Smooth muscle cell (in vitro differentiated cells): ENCODE results near the gene SND1. TPM values are rescaled to one million over a fixed set of nuclear protein-coding genes. Genes with fewer than 3 reads are reported as not detected.

Experiments
- DNase-seq: peaks from one replicate; lab custom pipeline; 2025; ENCODE audit not compliant: unreplicated experiment; lab: John Stamatoyannopoulos, UW
- H2AFZ ChIP-seq: fragments of 200-600 bp; sonication (generic); 2 replicates; pipeline ENCODE4 v1.6.0; 2016; ENCODE audit warnings: antibody characterized with exemption, low read depth, mild to moderate bottlenecking
- H3F3A ChIP-seq: fragments of 200-600 bp; sonication (generic); 2 replicates; pipeline ENCODE4 v1.6.0; 2017; ENCODE audit warnings: antibody characterized with exemption, low read depth
- H3K27ac ChIP-seq: fragments of 200-600 bp; sonication (generic); 2 replicates; pipeline ENCODE4 v1.5.1; 2016; ENCODE audit warnings: low read depth, mild to moderate bottlenecking
- H3K27me3 ChIP-seq: fragments of 200-600 bp; sonication (generic); 2 replicates; pipeline ENCODE4 v1.6.1; 2016; ENCODE audit warnings: low read depth, mild to moderate bottlenecking
- H3K36me3 ChIP-seq: fragments of 200-600 bp; sonication (generic); 2 replicates; pipeline ENCODE4 v1.5.1; 2016; ENCODE audit warnings: low read depth
- H3K4me1 ChIP-seq: fragments of 200-600 bp; sonication (generic); 2 replicates; pipeline ENCODE4 v1.5.1; 2016; ENCODE audit warnings: low read depth
- H3K4me2 ChIP-seq: fragments of 200-600 bp; sonication (generic); 2 replicates; pipeline ENCODE4 v1.6.0; 2016; ENCODE audit warnings: mild to moderate bottlenecking
- H3K4me3 ChIP-seq: fragments of 200-600 bp; sonication (generic); 2 replicates; pipeline ENCODE4 v1.5.1; 2016; ENCODE audit warnings: mild to moderate bottlenecking
- H3K79me2 ChIP-seq: fragments of 200-600 bp; sonication (generic); 2 replicates; pipeline ENCODE4 v1.6.0; 2016; ENCODE audit warnings: low read depth, mild to moderate bottlenecking
- H3K9ac ChIP-seq: fragments of 200-600 bp; sonication (generic); 2 replicates; pipeline ENCODE4 v1.6.0; 2016; ENCODE audit warnings: low read depth
- H3K9me3 ChIP-seq: fragments of 200-600 bp; sonication (generic); replicated peaks from 2 replicates; pipeline ENCODE4 v1.5.1; 2016; ENCODE audit warnings: low read depth
- H4K20me1 ChIP-seq: fragments of 200-600 bp; sonication (generic); 2 replicates; pipeline ENCODE4 v1.6.0; 2016; ENCODE audit warnings: low read depth
- WGBS: methylation state at CpG from one replicate; pipeline ENCODE4 v1.1.7; 2016; ENCODE audit warnings: low lambda C conversion rate; 5-methylcytosine and 5-hydroxymethylcytosine counted together
- polyA plus RNA-seq: library from polyadenylated mRNA; unstranded; fragments of >200 nt; fragmentation: Nextera tagmentation; extraction: Ambion mirVana; gene quantifications from 2 replicates; pipeline ENCODE4 v1.2.1, GENCODE V29; 2016
- total RNA-seq: library from RNA; depleted of rRNA; stranded (reverse); fragments of >200 nt; gene quantifications from 2 replicates; pipeline ENCODE4 v1.2.3, GENCODE V29; 2014
- TF ChIP-seq, protein P1 (sequence below): fragments of 200-600 bp; sonication (generic); IDR thresholded peaks from 2 replicates; pipeline ENCODE4 v1.5.1; 2017; ENCODE audit warnings: borderline replicate concordance, mild to moderate bottlenecking, antibody characterized with exemption; ENCODE audit not compliant: insufficient read depth, poor library complexity, severe bottlenecking

SND1 gene
- total and polyA plus RNA-seq, 2 experiments from 2014 or later: 129 to 136 TPM

DNA sequence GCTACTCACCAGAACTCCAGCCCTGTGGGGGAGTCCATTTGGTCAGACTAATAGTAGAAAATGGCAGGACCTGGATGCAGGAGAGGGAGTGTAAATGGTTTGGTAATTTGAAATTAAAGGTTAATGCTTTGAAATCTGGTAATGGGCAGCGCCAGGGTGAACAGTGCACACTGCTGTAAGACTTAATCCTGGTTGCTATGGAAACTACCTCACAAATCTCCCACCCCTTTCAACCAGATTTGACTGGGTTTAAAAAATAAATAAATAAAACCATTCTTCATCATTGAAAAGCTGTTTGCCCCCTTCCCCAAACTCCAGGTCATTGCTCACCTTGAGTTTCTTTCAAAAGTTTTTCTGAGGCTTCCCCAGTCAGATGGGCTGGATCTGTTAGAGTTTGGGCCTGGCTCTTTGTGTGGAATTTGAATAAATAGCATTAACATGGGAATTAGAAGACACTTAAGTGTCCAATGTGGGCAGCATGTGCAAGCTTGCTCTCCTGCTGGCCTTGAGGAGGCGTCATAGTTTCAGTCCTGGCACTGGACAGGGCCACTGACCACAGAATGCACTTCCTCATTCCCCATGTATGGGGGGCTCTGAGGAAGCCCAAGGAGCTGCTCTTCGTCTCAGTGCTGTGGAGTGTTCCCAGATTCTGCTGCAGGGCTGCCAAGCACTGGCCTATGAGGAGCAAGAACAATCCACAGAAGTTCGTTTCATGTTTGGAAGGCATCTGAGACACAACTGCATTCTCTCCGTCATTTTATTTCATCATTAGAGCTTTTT is 288.6 kb downstream of the SND1 start:
- Histone ChIP-seq H3F3A (peaks cover 2% of the 10 kb centered on the region), H3K79me2 (peaks cover 14% of the 10 kb centered on the region), H2AFZ (no peak overlapping the region), H3K9me3 (no peaks in the 10 kb centered on the region), H3K4me1 (peaks cover 30% of the 10 kb centered on the region), H3K27me3 (no peaks in the 10 kb centered on the region), H3K27ac (no peak overlapping the region), H3K9ac (no peak overlapping the region), H3K4me3 (no peak overlapping the region), H4K20me1 (peaks cover 100% of the 10 kb centered on the region), H3K4me2 (no peak overlapping the region), H3K36me3 (no peaks in the 10 kb centered on the region)
- TF ChIP-seq, protein P1, sequence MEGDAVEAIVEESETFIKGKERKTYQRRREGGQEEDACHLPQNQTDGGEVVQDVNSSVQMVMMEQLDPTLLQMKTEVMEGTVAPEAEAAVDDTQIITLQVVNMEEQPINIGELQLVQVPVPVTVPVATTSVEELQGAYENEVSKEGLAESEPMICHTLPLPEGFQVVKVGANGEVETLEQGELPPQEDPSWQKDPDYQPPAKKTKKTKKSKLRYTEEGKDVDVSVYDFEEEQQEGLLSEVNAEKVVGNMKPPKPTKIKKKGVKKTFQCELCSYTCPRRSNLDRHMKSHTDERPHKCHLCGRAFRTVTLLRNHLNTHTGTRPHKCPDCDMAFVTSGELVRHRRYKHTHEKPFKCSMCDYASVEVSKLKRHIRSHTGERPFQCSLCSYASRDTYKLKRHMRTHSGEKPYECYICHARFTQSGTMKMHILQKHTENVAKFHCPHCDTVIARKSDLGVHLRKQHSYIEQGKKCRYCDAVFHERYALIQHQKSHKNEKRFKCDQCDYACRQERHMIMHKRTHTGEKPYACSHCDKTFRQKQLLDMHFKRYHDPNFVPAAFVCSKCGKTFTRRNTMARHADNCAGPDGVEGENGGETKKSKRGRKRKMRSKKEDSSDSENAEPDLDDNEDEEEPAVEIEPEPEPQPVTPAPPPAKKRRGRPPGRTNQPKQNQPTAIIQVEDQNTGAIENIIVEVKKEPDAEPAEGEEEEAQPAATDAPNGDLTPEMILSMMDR: no peak
- DNase-seq: no peak
- WGBS: 96% methylated on average over 5 of the region's 5 CpGs

DNA sequence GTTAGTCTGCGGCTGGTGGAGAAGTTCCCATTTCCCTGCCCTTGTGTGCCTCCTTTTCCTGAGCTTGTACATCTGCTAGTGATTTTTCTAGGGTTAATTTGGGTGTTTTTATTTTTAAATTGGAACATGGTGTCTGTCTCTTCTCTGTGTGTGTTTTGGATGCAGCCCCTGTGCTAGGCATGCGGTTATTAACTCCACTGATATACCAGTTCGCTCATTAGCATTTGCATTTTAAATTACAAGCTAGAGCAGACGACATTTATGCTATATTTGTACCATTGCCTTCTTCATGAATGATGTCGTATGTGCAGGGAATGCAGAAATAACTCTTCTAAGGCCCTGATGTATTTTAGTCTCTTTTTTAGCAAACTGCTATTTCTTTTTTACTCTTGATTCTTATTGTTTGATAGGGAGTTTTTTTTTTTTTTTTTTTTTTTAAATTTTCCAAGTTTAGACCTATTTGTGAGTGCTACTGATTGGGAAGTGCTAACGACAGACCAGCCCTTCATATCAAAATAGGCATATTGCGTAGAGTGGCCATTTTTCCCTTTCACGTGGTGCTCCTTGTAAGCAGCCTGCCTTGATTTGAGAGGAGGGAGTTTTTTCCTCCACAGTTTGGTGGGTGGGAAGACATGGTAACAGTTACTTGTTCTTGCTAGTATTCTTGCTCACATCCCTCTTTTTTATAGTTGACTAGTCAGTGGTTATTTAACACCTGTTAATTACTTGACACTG is 289.6 kb downstream of the SND1 start:
- Histone ChIP-seq H3F3A (peaks cover 2% of the 10 kb centered on the region), H3K79me2 (peaks cover 17% of the 10 kb centered on the region), H3K4me1 (peaks cover 30% of the 10 kb centered on the region), H2AFZ (no peak overlapping the region), H3K9me3 (no peaks in the 10 kb centered on the region), H3K36me3 (no peaks in the 10 kb centered on the region), H3K4me2 (no peak overlapping the region), H3K27me3 (no peaks in the 10 kb centered on the region), H3K9ac (no peak overlapping the region), H4K20me1 (peaks cover 100% of the 10 kb centered on the region), H3K4me3 (no peak overlapping the region), H3K27ac (no peak overlapping the region)
- 96% methylated on average over 8 of the region's 8 CpGs for WGBS
- TF ChIP-seq, protein P1: no peak
- no peak for DNase-seq

DNA sequence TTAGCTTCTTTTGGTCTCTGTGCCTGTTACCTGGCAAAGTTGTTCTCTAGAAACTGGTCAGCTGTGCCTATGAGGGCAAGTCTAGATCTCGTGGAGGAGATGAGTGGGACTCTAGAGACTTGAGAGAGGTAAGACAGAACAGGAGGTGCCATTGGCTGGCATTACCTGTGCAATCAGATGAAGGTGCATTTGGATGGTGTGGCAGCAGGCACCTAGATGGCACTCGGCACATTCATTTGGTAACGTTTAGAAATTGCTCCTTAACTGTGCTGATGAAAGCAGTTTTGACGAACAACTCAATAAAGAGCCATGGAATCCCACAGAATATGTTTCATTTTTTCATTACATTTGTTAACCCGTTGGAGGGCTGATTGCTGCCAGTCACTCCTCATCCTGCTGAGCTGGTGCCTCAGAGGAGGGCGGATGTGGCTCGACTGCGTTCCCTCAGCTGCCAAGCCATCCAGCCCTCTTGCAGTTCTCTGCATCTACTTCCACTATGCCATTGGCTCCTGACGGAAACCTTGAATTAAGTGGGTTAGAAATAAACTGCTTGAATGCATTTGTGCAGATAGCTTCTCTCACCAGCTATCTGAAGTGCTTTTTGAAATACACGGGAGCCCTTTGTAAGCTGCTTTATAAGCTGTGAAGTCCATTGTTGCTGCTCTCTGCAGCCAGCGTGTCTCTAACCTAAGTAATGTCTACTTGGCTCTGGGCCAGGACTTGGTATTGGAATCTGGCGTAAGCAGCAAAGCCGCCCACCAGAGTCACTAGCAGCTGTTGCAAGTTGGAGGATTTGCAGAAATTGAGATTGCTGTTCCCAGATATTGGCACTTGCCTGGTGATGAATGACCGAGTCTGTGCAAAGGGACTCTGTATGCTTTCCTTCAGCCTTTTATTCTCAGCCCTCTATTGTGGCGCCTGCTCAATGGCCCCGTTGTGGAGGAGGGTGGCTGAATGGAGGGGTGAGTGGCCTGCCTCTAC is 291.8 kb downstream of the SND1 start:
- no peak overlapping the region for H3K27ac ChIP-seq
- WGBS: 71% methylated on average over 16 of the region's 16 CpGs
- no peak overlapping the region for H2AFZ ChIP-seq
- peaks cover 15% of the 10 kb centered on the region for H3K4me1 ChIP-seq
- H3K4me3 ChIP-seq: no peak overlapping the region
- no peak overlapping the region for H3K9ac ChIP-seq
- H3K4me2 ChIP-seq: no peak overlapping the region
- H3F3A ChIP-seq: peaks cover 2% of the 10 kb centered on the region
- peaks cover 100% of the 10 kb centered on the region for H4K20me1 ChIP-seq
- no peaks in the 10 kb centered on the region for H3K27me3 ChIP-seq
- H3K36me3 ChIP-seq: no peaks in the 10 kb centered on the region
- TF ChIP-seq, protein P1: no peak
- DNase-seq: no peak
- no peaks in the 10 kb centered on the region for H3K9me3 ChIP-seq
- H3K79me2 ChIP-seq: peaks cover 20% of the 10 kb centered on the region
